ENCODE measurements around the gene LTBR.
A peak's percentile ranks its signal among the peaks of the same experiment; 100 is the strongest.

GRCh38 chr12:6335451-6336078 is 48.4 kb upstream of the LTBR start:
- peak in 2 of 3 donors; percentile 49 to 51 for TF ChIP-seq CTCF (IDR thresholded peaks at IDR 0.05)
- TF ChIP-seq POLR2A (IDR thresholded peaks at IDR 0.05), result no peak
- no peak for TF ChIP-seq POLR2AphosphoS5 (IDR thresholded peaks at IDR 0.05)
